K562 (cell line): ENCODE measurements around the gene GRIA3. TPM values are rescaled to one million over a fixed set of nuclear protein-coding genes. Genes with fewer than 3 reads are reported as not detected.

Experiments
- ATAC-seq: fragments of 200-7000 bp; cut with Tn5 transposase; 3 replicates; pipeline ENCODE4 v1.9.1; 2020; ENCODE audit warnings: moderate library complexity
- BruUV-seq: library from RNA; stranded (reverse); fragments of 400-500 nt; replicated peaks from 2 replicates; lab custom pipeline; 2021; lab: Mats Ljungman, UMichigan
- CTCF ChIA-PET: fragments of 300-600 bp; formaldehyde crosslinking; extraction: SDS; loops from one replicate; lab custom pipeline; 2021; ENCODE audit warnings: low intra/inter-chr PET ratio; lab: Yijun Ruan, JAX
- POLR2A ChIA-PET: fragments of 300-600, 350-650 bp; sonication (Branson Sonifier 250); formaldehyde crosslinking; extraction: SDS; loops from one replicate; lab custom pipeline; 2021; ENCODE audit warnings: antibody characterized with exemption, inconsistent platforms; lab: Yijun Ruan, JAX
- DNase-seq, 4 experiments: peaks; one replicate each; pipeline versions ENCODE4 v3.0.0 to v3.0.0-alpha.2; 2011 to 2018; ENCODE audit warnings: low spot score in 3 of 4, mixed read lengths in 3 of 4; ENCODE audit errors: extremely low read depth in 1 of 4
- FAIRE-seq: peaks from 2 replicates; lab custom pipeline; 2011; peaks lifted over from hg19 to GRCh38; lab: Jason Lieb, UNC
- H2AFZ ChIP-seq: 2 replicates; pipeline ENCODE4 v1.6.0; 2011; ENCODE audit warnings: low read depth, low read length, control low read depth, inconsistent platforms
- H3K27ac ChIP-seq: fragments of 200-600 bp; 3 replicates; pipeline ENCODE4 v1.8.0; 2011; ENCODE audit warnings: low read depth, mild to moderate bottlenecking, control low read depth, inconsistent platforms, low read length, moderate library complexity, mixed read lengths; ENCODE audit errors: extremely low read depth
- H3K27me3 ChIP-seq, 2 experiments: fragments of 300-600 bp in 1 of 2; 2 replicates in 1 of 2; 3 replicates in 1 of 2; pipeline versions ENCODE4 v1.6.0 to v1.8.0; 2011; ENCODE audit warnings: inconsistent platforms in 2 of 2, low read length in 2 of 2, mild to moderate bottlenecking in 1 of 2, mixed read lengths in 1 of 2, moderate library complexity in 1 of 2; ENCODE audit not compliant: control insufficient read depth in 2 of 2, insufficient read depth in 2 of 2
- H3K36me3 ChIP-seq: fragments of 300-600 bp; 3 replicates; pipeline ENCODE4 v1.8.0; 2011; ENCODE audit warnings: mild to moderate bottlenecking, low read length, inconsistent platforms; ENCODE audit not compliant: control insufficient read depth, insufficient read depth
- H3K4me1 ChIP-seq, 2 experiments: fragments of 200-600 bp in 1 of 2; replicated peaks in 1 of 2; 2 replicates in 1 of 2; 3 replicates in 1 of 2; pipeline versions ENCODE4 v1.5.1 to v1.8.0; 2011; ENCODE audit warnings: inconsistent platforms in 2 of 2, low read length in 2 of 2, mild to moderate bottlenecking in 1 of 2, mixed read lengths in 1 of 2, moderate library complexity in 1 of 2; ENCODE audit not compliant: control insufficient read depth in 2 of 2, insufficient read depth in 2 of 2
- H3K4me2 ChIP-seq: 2 replicates; pipeline ENCODE4 v1.6.1; 2011; ENCODE audit warnings: low read length, control low read depth, inconsistent platforms, mixed read lengths; ENCODE audit not compliant: insufficient read depth
- H3K4me3 ChIP-seq: fragments of 200-600 bp; sonication (generic), shearing (Covaris generic); 2 replicates; pipeline ENCODE4 v1.5.1; 2016; ENCODE audit warnings: control low read depth, inconsistent platforms
- H3K79me2 ChIP-seq: fragments of 200-600 bp; 3 replicates; pipeline ENCODE4 v1.8.0; 2011; ENCODE audit warnings: low read length, inconsistent platforms; ENCODE audit not compliant: control insufficient read depth, insufficient read depth
- H3K9ac ChIP-seq, 2 experiments: 2 replicates each; pipeline versions ENCODE4 v1.6.0 to v1.6.1; 2011; ENCODE audit warnings: low read depth in 2 of 2, low read length in 2 of 2, control low read depth in 1 of 2, inconsistent platforms in 1 of 2, mild to moderate bottlenecking in 1 of 2, mixed read lengths in 1 of 2; ENCODE audit not compliant: insufficient read depth in 1 of 2
- H3K9me1 ChIP-seq: one replicate; pipeline ENCODE4 v1.6.0; 2011; ENCODE audit warnings: inconsistent platforms, mild to moderate bottlenecking, low read length, moderate library complexity; ENCODE audit not compliant: control insufficient read depth, insufficient read depth
- H3K9me3 ChIP-seq: replicated peaks from 2 replicates; pipeline ENCODE4 v1.5.1; 2011; ENCODE audit warnings: low read depth, low read length, inconsistent platforms; ENCODE audit not compliant: control insufficient read depth, insufficient read depth
- H4K20me1 ChIP-seq: replicated peaks from 2 replicates; pipeline ENCODE4 v1.6.1; 2011; ENCODE audit warnings: low read length, inconsistent platforms, mixed read lengths; ENCODE audit not compliant: control insufficient read depth, insufficient read depth
- ATF3 ChIP-seq, 2 experiments: fragments of 450-650 bp in 1 of 2; sonication (generic) in 1 of 2; formaldehyde crosslinking in 1 of 2; IDR thresholded peaks in 1 of 2; conservative IDR thresholded peaks in 1 of 2; 2 replicates each; pipeline versions ENCODE4 v1.6.1 to v1.8.1; 2016 to 2023; ENCODE audit warnings: mild to moderate bottlenecking in 2 of 2, moderate library complexity in 2 of 2, inconsistent platforms in 1 of 2, missing genetic modification reagents in 1 of 2
- ATF7 ChIP-seq: fragments of 450-650 bp; IDR thresholded peaks from 2 replicates; pipeline ENCODE4 v1.7.1; 2014; ENCODE audit warnings: mild to moderate bottlenecking, moderate library complexity
- DMBX1 ChIP-seq: fragments of 250-450 bp; sonication (Bioruptor Pico); IDR thresholded peaks from 2 replicates; pipeline ENCODE4 v1.8.0; 2022; ENCODE audit warnings: inconsistent platforms, mild to moderate bottlenecking, moderate library complexity, borderline replicate concordance
- FOSL1 ChIP-seq: fragments of 200-800 bp; sonication (Bioruptor generic); conservative IDR thresholded peaks from 2 replicates; pipeline ENCODE4 v1.6.1; 2016; ENCODE audit warnings: missing genetic modification characterization, missing compliant biosample characterization
- FOXA3 ChIP-seq, 2 experiments: fragments of 450-650 bp in 1 of 2; sonication (generic) in 1 of 2; formaldehyde crosslinking; IDR thresholded peaks in 1 of 2; conservative IDR thresholded peaks in 1 of 2; 2 replicates each; pipeline versions ENCODE4 v1.4.0 to v1.8.0; 2020 to 2022; ENCODE audit warnings: mild to moderate bottlenecking in 2 of 2, missing genetic modification reagents in 1 of 2
- HCFC1 ChIP-seq: IDR thresholded peaks from 2 replicates; pipeline ENCODE4 v1.6.1; 2012; ENCODE audit warnings: low read depth, low read length, improper control_type of control experiment
- JUND ChIP-seq, 2 experiments: IDR thresholded peaks; 2 replicates in 1 of 2; 3 replicates in 1 of 2; pipeline ENCODE4 v1.6.1; 2011; ENCODE audit warnings: borderline replicate concordance in 2 of 2, low read depth in 2 of 2, low read length in 2 of 2, improper control_type of control experiment in 1 of 2, missing biosample characterization in 1 of 2, missing genetic modification characterization in 1 of 2, missing genetic modification reagents in 1 of 2
- KDM2B ChIP-seq: fragments of 250-450 bp; sonication (Bioruptor Pico); IDR thresholded peaks from 2 replicates; pipeline ENCODE4 v1.8.0; 2021; ENCODE audit warnings: mild to moderate bottlenecking, moderate library complexity
- MEIS2 ChIP-seq: fragments of 450-650 bp; IDR thresholded peaks from 2 replicates; pipeline ENCODE4 v1.6.1; 2014; ENCODE audit warnings: mild to moderate bottlenecking; ENCODE audit not compliant: partially characterized antibody
- NFE2 ChIP-seq: IDR thresholded peaks from 2 replicates; pipeline ENCODE4 v1.6.1; 2014; ENCODE audit warnings: antibody characterized with exemption, low read depth
- NR4A1 ChIP-seq, 2 experiments: fragments of 250-450 bp in 1 of 2; fragments of 450-650 bp in 1 of 2; sonication (Bioruptor Pico) in 1 of 2; IDR thresholded peaks; 2 replicates each; pipeline versions ENCODE4 v1.4.0 to v1.6.1; 2016 to 2020; ENCODE audit warnings: mild to moderate bottlenecking in 2 of 2, missing compliant biosample characterization in 1 of 2, missing genetic modification characterization in 1 of 2, moderate library complexity in 1 of 2
- PATZ1 ChIP-seq: fragments of 250-450 bp; sonication (Bioruptor Pico); IDR thresholded peaks from 2 replicates; pipeline ENCODE4 v1.5.0; 2020; ENCODE audit warnings: mild to moderate bottlenecking, borderline replicate concordance
- PHTF2 ChIP-seq: fragments of 250-450 bp; sonication (Bioruptor Pico); IDR thresholded peaks from 2 replicates; pipeline ENCODE4 v1.5.0; 2021; ENCODE audit warnings: mild to moderate bottlenecking
- RB1 ChIP-seq: fragments of 450-650 bp; IDR thresholded peaks from 2 replicates; pipeline ENCODE4 v1.6.1; 2017; ENCODE audit warnings: low read depth, mild to moderate bottlenecking
- SMAD4 ChIP-seq: fragments of 250-450 bp; sonication (Bioruptor Pico); conservative IDR thresholded peaks from 2 replicates; pipeline ENCODE4 v1.8.0; 2021; ENCODE audit warnings: inconsistent platforms, mild to moderate bottlenecking, moderate library complexity
- SOX6 ChIP-seq: fragments of 450-650 bp; IDR thresholded peaks from 2 replicates; pipeline ENCODE4 v1.6.1; 2014; ENCODE audit warnings: mild to moderate bottlenecking
- ZBTB17 ChIP-seq: fragments of 450-650 bp; formaldehyde crosslinking; IDR thresholded peaks from 2 replicates; pipeline ENCODE4 v1.4.0; 2020; ENCODE audit warnings: mild to moderate bottlenecking
- ZNF79 ChIP-seq: fragments of 250-450 bp; sonication (Bioruptor Pico); IDR thresholded peaks from 2 replicates; pipeline ENCODE4 v1.4.0; 2020; ENCODE audit warnings: low read depth, mild to moderate bottlenecking, moderate library complexity
- in situ Hi-C: fragments of 300-500 bp; cut with MboI; formaldehyde crosslinking; loops from 4 replicates; pipeline ENCODE4 v1.15.0; 2018; ENCODE audit warnings: inconsistent platforms, mixed read lengths
- intact Hi-C: fragments of 100-400 bp; cut with micrococcal nuclease; formaldehyde crosslinking; loops from 2 replicates; pipeline ENCODE4 v1.14.2; 2022
- polyA plus RNA-seq, 8 experiments: library from polyadenylated mRNA; depleted of rRNA in 4 of 8; stranded (reverse) in 5 of 8; unstranded in 3 of 8; fragments of >200 nt; fragmentation: Nextera tagmentation in 2 of 8; fragmentation: Illumina TruSeq in 1 of 8; extraction: Ambion mirVana in 2 of 8; extraction: Trizol in 1 of 8; gene quantifications; 2 replicates each; pipeline versions ENCODE4 v1.2.1 to v1.2.3, GENCODE V29; 2011 to 2014; ENCODE audit warnings: inconsistent platforms in 1 of 8, missing spikeins in 1 of 8
- total RNA-seq, 7 experiments: library from RNA; depleted of rRNA in 6 of 7; stranded (reverse); fragments of >200 nt in 6 of 7; fragmentation: Illumina TruSeq in 2 of 7; extraction: Trizol in 2 of 7; gene quantifications; 2 replicates each; pipeline versions ENCODE4 v1.2.1 to v1.2.3, GENCODE V29; 2011 to 2021; ENCODE audit warnings: low replicate concordance in 1 of 7
- TF ChIP-seq, protein P1 (sequence below), 2 experiments: fragments of 450-650 bp; conservative IDR thresholded peaks; 2 replicates each; pipeline ENCODE4 v1.6.1; 2017; ENCODE audit warnings: mild to moderate bottlenecking in 2 of 2, moderate library complexity in 2 of 2

Gene GRIA3
- total and polyA plus RNA-seq, 9 of the 15 experiments (the other 6 are each of a cell fraction or from before 2014, with no cell fraction given): 0.10 TPM; not detected in 8

DNA sequence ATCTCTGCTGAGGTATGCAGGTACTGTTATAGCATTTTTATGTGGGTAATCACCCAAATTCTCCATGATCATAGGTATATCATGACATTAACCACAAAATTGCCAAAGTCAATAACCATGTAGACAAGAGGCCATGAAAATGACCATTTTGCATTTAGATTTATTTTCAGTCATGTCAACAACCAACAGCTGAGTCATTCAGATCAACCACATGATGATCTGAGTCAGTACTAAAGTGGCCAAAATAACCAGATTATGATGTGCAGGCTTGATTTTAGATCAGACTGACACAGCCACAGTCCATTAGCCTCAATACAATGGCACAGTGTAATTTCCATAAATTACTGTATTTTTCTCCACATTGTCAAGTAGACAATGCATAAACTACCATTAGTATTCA lies 240.5 kb downstream of the GRIA3 start:
- ChIA-PET POLR2A (no interaction called here), CTCF (no interaction called here)
- no peak overlapping the region for H3K4me2 ChIP-seq
- H3K4me3 ChIP-seq: no peak overlapping the region
- no peak for ATAC-seq
- no peak for FAIRE-seq
- no peak for DNase-seq
- H3K9me3 ChIP-seq: no peaks in the 10 kb centered on the region
- H3K27me3 ChIP-seq: no peaks in the 10 kb centered on the region
- intact Hi-C loops: loop anchor here (5.0 kb wide), 2 partner anchors 147 to 252 kb away; no protein-coding TSS in a partner anchor
- no peak overlapping the region for H3K9ac ChIP-seq
- H4K20me1 ChIP-seq: no peaks in the 10 kb centered on the region
- no peaks in the 10 kb centered on the region for H3K4me1 ChIP-seq
- no TSS peak for BruUV-seq
- no peak overlapping the region for H2AFZ ChIP-seq
- in situ Hi-C loops: no loop called here
- no peak overlapping the region for H3K27ac ChIP-seq
- no peaks in the 10 kb centered on the region for H3K79me2 ChIP-seq
- no peaks in the 10 kb centered on the region for H3K9me1 ChIP-seq
- no peaks in the 10 kb centered on the region for H3K36me3 ChIP-seq
- TF ChIP-seq SMAD4 (CRISPR knock-in tag) (no peak), NFE2 (peak; percentile 39), HCFC1 (no peak), NR4A1 (CRISPR knock-in tag; IDR thresholded peaks at IDR 0.05) (no peak), NR4A1 (tag; IDR thresholded peaks at IDR 0.05) (no peak), FOXA3 (CRISPR knock-in tag; conservative IDR thresholded peaks at IDR 0.05 in 1 of 2, IDR thresholded peaks at IDR 0.05 in 1 of 2) (peak in 1 of 2 experiments; percentile 53; a peak in 2 of 4 replicates), PHTF2 (CRISPR knock-in tag) (no peak), DMBX1 (CRISPR knock-in tag) (no peak), ATF7 (no peak), JUND (IDR thresholded peaks at IDR 0.05; ENCODE audit: borderline replicate concordance, low read depth, low read length) (no peak), JUND (tag; IDR thresholded peaks at IDR 0.05; ENCODE audit: borderline replicate concordance, low read depth, low read length) (0 out of 3 replicates have a peak, but pooled peaks have one; percentile 14), MEIS2 (peak; percentile 36), SOX6 (no peak), ZNF79 (CRISPR knock-in tag) (no peak), ATF3 (IDR thresholded peaks at IDR 0.05) (peak; percentile 36; the same call in 1 of the 2 replicates), ATF3 (CRISPR knock-in tag; conservative IDR thresholded peaks at IDR 0.05) (no peak), PATZ1 (CRISPR knock-in tag) (no peak), FOSL1 (peak; percentile 77), RB1 (no peak), ZBTB17 (no peak), KDM2B (CRISPR knock-in tag) (no peak)
- TF ChIP-seq, protein P1, sequence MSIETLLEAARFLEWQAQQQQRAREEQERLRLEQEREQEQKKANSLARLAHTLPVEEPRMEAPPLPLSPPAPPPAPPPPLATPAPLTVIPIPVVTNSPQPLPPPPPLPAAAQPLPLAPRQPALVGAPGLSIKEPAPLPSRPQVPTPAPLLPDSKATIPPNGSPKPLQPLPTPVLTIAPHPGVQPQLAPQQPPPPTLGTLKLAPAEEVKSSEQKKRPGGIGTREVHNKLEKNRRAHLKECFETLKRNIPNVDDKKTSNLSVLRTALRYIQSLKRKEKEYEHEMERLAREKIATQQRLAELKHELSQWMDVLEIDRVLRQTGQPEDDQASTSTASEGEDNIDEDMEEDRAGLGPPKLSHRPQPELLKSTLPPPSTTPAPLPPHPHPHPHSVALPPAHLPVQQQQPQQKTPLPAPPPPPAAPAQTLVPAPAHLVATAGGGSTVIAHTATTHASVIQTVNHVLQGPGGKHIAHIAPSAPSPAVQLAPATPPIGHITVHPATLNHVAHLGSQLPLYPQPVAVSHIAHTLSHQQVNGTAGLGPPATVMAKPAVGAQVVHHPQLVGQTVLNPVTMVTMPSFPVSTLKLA (conservative IDR thresholded peaks at IDR 0.05): no peak
